PC-9 (cell line): ENCODE data around the gene OPA1. TPM values are rescaled to one million over a fixed set of nuclear protein-coding genes. Genes with fewer than 3 reads are reported as not detected.

Source experiments
- BruUV-seq: library from RNA; stranded (reverse); fragments of 400-500 nt; replicated peaks from 2 replicates; lab custom pipeline; 2021; lab: Mats Ljungman, UMichigan
- CTCF ChIA-PET: fragments of 300-600 bp; sonication (Branson Sonifier 250); formaldehyde crosslinking; loops from one replicate; lab custom pipeline; 2022; ENCODE audit warnings: antibody characterized with exemption; lab: Charles Lee
- POLR2A ChIA-PET: fragments of 300-600 bp; sonication (Branson Sonifier 250); formaldehyde crosslinking; loops from one replicate; lab custom pipeline; 2022; ENCODE audit warnings: antibody characterized with exemption; ENCODE audit not compliant: unreplicated experiment; lab: Charles Lee
- DNase-seq, 2 experiments: peaks; one replicate each; pipeline versions ENCODE4 v3.0.0 to v3.0.0-alpha.2; 2015 to 2022; ENCODE audit warnings: mixed read lengths in 1 of 2
- H2AFZ ChIP-seq: fragments of 200-600 bp; sonication (generic); 2 replicates; pipeline ENCODE4 v1.8.1; 2017; ENCODE audit warnings: antibody characterized with exemption
- H3F3A ChIP-seq: fragments of 200-600 bp; sonication (generic); 2 replicates; pipeline ENCODE4 v1.8.1; 2017; ENCODE audit warnings: antibody characterized with exemption, mild to moderate bottlenecking, low read depth; ENCODE audit not compliant: insufficient read depth
- H3K27ac ChIP-seq: fragments of 200-600 bp; sonication (generic); 2 replicates; pipeline ENCODE4 v1.6.1; 2016; ENCODE audit warnings: mixed run types
- H3K27me3 ChIP-seq: fragments of 200-600 bp; sonication (generic); 2 replicates; pipeline ENCODE4 v1.6.1; 2016; ENCODE audit warnings: low read depth, mixed run types; ENCODE audit not compliant: insufficient read depth
- H3K36me3 ChIP-seq: fragments of 200-600 bp; sonication (generic); 2 replicates; pipeline ENCODE4 v1.6.1; 2016; ENCODE audit warnings: low read depth, mixed run types
- H3K4me1 ChIP-seq: fragments of 200-600 bp; sonication (generic); replicated peaks from 2 replicates; pipeline ENCODE4 v1.6.1; 2016; ENCODE audit warnings: mixed run types; ENCODE audit not compliant: insufficient read depth
- H3K4me2 ChIP-seq: fragments of 200-600 bp; sonication (generic); 2 replicates; pipeline ENCODE4 v1.6.1; 2017; ENCODE audit warnings: mixed run types
- H3K4me3 ChIP-seq: fragments of 200-600 bp; sonication (generic); 2 replicates; pipeline ENCODE4 v1.6.1; 2016; ENCODE audit warnings: mixed run types
- H3K79me2 ChIP-seq: fragments of 200-600 bp; sonication (generic); 2 replicates; pipeline ENCODE4 v1.6.1; 2017; ENCODE audit warnings: low read depth, mixed run types
- H3K9me2 ChIP-seq: fragments of 200-600 bp; sonication (generic); 2 replicates; pipeline ENCODE4 v1.8.1; 2017; ENCODE audit warnings: mild to moderate bottlenecking; ENCODE audit not compliant: insufficient read depth
- H3K9me3 ChIP-seq: fragments of 200-600 bp; sonication (generic); 2 replicates; pipeline ENCODE4 v1.8.1; 2016; ENCODE audit warnings: low read depth; ENCODE audit not compliant: insufficient read depth
- H4K20me1 ChIP-seq: fragments of 200-600 bp; sonication (generic); 2 replicates; pipeline ENCODE4 v1.8.1; 2017; ENCODE audit not compliant: insufficient read depth
- EZH2 ChIP-seq: fragments of 200-600 bp; sonication (generic); IDR thresholded peaks from 2 replicates; pipeline ENCODE4 v1.8.0; 2017; ENCODE audit warnings: antibody characterized with exemption, low read depth
- intact Hi-C: fragments of 100-400 bp; cut with micrococcal nuclease; formaldehyde crosslinking; loops from one replicate; pipeline ENCODE4 v1.10.0; 2022; ENCODE audit not compliant: unreplicated experiment
- total RNA-seq: library from RNA; stranded (reverse); gene quantifications from 2 replicates; pipeline ENCODE4 v1.2.3, GENCODE V29; 2021
- TF ChIP-seq, protein P1 (sequence below): fragments of 200-600 bp; sonication (generic); conservative IDR thresholded peaks from 2 replicates; pipeline ENCODE4 v1.6.1; 2017; ENCODE audit warnings: mixed run types, antibody characterized with exemption, mild to moderate bottlenecking, moderate library complexity

Gene OPA1
- total RNA-seq, 1 experiment from 2014 or later = 120 TPM

DNA sequence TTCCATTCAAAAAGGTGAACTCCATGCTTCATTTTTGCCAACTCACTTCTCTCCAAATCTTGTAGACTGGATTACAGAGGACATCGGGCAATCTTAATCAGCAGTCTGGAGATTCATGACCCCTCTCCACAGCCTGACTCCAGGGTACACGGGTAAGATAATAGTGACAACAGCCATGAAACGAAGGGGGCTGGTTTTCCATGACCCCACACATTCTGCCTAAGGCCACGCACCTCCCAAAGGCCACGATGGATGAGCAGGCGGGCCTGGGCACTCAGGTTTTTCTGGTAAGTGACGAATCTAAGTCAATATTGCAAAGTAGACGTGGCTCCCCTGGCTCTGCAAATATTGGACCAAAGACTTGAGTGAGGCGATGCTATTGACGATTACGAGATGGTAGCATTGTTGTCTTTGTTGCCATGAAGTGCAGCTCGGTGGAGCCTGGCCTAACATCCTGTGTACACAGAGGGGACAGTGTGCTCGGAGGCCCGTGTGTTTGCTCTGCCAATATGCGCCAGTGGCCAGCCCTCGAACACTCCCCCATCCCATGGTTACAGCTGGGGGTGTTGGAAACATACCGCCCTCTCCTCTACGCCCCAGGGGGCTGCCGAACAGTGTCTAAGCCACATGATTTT lies 119.1 kb downstream of the OPA1 start:
- H3K4me2 ChIP-seq = no peak overlapping the region
- peaks cover 16% of the 10 kb centered on the region for H3K9me3 ChIP-seq
- H3K36me3 ChIP-seq = no peaks in the 10 kb centered on the region
- TF ChIP-seq, protein P1, sequence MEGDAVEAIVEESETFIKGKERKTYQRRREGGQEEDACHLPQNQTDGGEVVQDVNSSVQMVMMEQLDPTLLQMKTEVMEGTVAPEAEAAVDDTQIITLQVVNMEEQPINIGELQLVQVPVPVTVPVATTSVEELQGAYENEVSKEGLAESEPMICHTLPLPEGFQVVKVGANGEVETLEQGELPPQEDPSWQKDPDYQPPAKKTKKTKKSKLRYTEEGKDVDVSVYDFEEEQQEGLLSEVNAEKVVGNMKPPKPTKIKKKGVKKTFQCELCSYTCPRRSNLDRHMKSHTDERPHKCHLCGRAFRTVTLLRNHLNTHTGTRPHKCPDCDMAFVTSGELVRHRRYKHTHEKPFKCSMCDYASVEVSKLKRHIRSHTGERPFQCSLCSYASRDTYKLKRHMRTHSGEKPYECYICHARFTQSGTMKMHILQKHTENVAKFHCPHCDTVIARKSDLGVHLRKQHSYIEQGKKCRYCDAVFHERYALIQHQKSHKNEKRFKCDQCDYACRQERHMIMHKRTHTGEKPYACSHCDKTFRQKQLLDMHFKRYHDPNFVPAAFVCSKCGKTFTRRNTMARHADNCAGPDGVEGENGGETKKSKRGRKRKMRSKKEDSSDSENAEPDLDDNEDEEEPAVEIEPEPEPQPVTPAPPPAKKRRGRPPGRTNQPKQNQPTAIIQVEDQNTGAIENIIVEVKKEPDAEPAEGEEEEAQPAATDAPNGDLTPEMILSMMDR = no peak
- no peak for DNase-seq
- no peak overlapping the region for H3K4me3 ChIP-seq
- no peaks in the 10 kb centered on the region for H3K4me1 ChIP-seq
- POLR2A ChIA-PET = no interaction called here
- intact Hi-C loops = no loop called here
- H2AFZ ChIP-seq = no peak overlapping the region
- no TSS peak for BruUV-seq
- no peaks in the 10 kb centered on the region for H3F3A ChIP-seq
- no peak overlapping the region for H3K27ac ChIP-seq
- CTCF ChIA-PET = no interaction called here
- no peaks in the 10 kb centered on the region for H3K9me2 ChIP-seq
- no peaks in the 10 kb centered on the region for H4K20me1 ChIP-seq
- no peaks in the 10 kb centered on the region for H3K27me3 ChIP-seq
- no peaks in the 10 kb centered on the region for H3K79me2 ChIP-seq

DNA sequence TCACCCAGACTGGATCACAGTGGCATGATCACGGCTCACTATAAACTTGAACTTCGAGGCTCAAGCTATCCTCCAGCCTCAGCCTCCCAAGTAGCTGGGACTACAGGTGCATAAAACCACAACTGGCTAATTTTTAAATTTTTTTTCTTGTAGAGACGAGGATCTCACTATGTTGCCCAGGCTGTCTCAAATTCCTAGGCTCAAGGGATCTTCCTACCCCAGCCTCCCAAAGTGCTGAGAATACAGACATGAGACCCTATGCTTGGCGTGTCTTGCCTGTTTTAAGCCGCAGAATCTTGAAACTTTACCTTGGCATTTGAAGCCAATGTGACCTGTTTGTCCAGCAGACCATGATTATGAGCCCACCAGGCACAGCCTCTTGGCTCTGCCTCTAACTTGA lies 119.9 kb downstream of the OPA1 start:
- Histone ChIP-seq H3K27ac (no peak overlapping the region), H3K4me2 (no peak overlapping the region), H3K4me1 (no peaks in the 10 kb centered on the region), H3K9me2 (no peaks in the 10 kb centered on the region), H3K36me3 (no peaks in the 10 kb centered on the region), H4K20me1 (no peaks in the 10 kb centered on the region), H3F3A (no peaks in the 10 kb centered on the region), H3K27me3 (no peaks in the 10 kb centered on the region), H3K4me3 (no peak overlapping the region), H2AFZ (no peak overlapping the region), H3K9me3 (peaks cover 16% of the 10 kb centered on the region), H3K79me2 (no peaks in the 10 kb centered on the region)
- DNase-seq = no peak
- POLR2A ChIA-PET = no interaction called here
- no TSS peak for BruUV-seq
- no peak for TF ChIP-seq EZH2
- TF ChIP-seq, protein P1 = no peak
- intact Hi-C loops = no loop called here
- CTCF ChIA-PET = no interaction called here

DNA sequence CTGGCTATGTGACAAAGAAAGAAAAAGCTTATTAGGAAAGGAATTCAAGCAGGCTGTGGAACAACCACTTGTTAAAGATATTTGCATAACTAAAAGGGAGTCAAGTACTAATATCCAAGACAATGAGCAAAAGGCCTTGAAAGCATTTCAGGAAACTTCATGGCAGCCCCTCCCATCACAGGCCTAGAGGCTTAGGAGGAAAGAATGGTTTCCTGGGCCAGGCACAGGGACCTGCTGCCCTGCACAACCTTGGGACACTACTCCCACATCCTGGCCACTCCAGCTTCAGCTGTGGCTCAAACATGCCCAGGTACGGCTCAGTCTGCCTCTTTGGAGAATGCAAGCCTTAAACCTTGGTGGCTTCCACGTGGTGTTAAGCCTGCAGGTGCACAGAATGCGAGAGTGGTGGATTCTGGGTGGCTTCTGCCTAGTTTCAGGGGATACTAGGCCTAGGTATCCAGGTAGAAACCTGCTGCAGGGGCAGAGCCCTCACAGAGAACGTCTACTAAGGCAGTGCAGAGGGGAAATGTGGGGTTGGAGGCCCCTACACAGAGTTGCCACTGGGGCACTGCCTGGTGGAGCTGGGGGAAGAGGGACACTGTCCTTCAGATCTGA lies 121.6 kb downstream of the OPA1 start:
- Histone ChIP-seq H3K9me2 (no peaks in the 10 kb centered on the region), H2AFZ (no peak overlapping the region), H3K4me1 (no peaks in the 10 kb centered on the region), H3K9me3 (peaks cover 16% of the 10 kb centered on the region), H3K79me2 (no peaks in the 10 kb centered on the region), H3K4me3 (no peak overlapping the region), H3K27me3 (no peaks in the 10 kb centered on the region), H3K36me3 (no peaks in the 10 kb centered on the region), H3F3A (no peaks in the 10 kb centered on the region), H3K4me2 (no peak overlapping the region), H4K20me1 (no peaks in the 10 kb centered on the region), H3K27ac (no peak overlapping the region)
- ChIA-PET POLR2A (no interaction called here), CTCF (no interaction called here)
- BruUV-seq = no TSS peak
- intact Hi-C loops = no loop called here
- no peak for TF ChIP-seq EZH2
- TF ChIP-seq, protein P1 = no peak
- DNase-seq = no peak
